ENCODE measurements around the gene RNF223.
"Not testable (repeated sequence)": the region's sequence is repeated elsewhere in the genome, so short reads cannot be mapped to it uniquely, and the experiment has no call there.

RNF223 gene

GRCh38 chr1:1085911-1086841 is 12.1 kb upstream of the RNF223 start:
- DNase-seq, result no peak

DNA sequence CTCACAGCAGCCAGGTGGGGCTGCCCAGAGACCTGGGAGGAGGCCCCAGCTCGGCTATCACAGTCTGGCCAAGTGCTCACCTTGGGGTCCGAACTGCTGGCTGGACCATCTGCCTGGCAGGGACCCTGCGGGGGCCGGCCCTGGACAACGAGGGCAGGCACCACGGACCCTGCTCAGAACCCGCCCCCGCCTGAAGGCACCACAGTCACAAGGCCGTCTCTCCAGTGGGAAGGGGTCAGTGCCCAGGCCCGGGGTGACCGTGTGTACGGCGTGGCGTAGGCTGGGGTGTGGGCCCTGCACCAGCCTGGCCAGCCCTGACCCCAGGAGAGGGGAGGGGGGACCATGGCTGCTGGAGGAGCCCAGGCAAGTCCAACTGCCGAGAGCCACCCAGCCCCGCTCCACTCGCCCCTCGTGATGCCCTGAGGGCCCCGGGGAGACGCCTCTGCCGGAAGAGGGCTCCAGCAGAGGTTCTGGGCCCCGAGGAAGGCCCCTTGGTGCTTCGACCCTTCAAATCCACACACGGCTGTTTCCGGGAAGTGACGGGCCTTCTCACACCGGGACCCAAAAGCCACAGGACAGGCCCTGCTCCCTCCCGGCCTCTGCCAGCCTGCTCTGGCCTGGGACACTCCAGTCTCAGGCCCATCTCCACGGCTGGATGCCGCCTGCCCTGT is 11.2 kb upstream of the RNF223 start:
- DNase-seq, result no peak

GRCh38 chr1:1084372-1085170 is 10.5 kb upstream of the RNF223 start:
- DNase-seq, result no peak

DNA sequence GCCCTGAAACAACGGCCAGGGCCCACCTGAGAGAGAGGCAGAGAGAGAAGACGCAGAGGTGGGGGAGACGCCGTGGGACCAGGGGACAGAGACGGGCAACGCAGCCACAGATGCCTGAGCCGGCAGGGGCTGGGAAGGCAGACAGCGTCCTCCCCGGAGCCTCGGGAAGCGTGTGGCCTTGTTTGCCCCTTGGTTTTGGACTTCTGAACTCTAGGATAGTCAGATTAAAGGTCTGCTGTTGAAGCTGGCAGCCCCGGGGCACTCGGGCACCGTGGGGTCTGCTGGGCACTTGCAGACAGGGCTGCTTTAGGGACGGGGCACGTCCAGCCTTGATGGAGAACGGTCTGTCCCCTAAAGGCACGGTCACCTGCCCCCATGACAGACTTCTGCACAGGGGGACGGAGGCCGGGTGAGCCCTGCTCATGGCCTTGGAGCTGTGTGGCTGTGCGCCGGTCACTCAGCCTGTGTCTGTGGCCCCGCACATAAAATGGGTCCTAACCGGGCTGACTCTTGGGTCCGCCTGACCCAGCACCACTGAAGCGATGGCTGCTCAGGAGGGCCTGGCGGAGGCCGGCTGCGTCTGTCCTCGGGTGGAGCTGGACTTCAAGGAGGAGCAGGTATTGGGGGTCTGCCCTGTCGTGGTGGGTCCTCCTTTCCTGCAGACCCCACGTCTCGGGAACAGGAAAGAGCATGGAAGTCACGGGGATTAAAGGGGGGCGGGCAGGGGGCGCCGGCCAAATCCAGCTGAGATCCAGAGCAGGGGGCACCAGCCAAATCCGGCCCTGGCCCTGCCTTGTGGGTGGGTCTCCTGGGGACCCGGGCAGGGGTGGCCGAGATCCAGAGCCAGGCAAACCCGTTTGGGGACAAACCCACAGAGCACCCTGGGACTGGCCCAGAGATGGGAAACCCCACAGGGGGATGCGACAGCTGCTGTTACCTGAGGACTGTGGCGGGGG is 9.6 kb upstream of the RNF223 start:
- no peak for DNase-seq

GRCh38 chr1:1082776-1083415 is 8.8 kb upstream of the RNF223 start:
- DNase-seq, result no peak

DNA sequence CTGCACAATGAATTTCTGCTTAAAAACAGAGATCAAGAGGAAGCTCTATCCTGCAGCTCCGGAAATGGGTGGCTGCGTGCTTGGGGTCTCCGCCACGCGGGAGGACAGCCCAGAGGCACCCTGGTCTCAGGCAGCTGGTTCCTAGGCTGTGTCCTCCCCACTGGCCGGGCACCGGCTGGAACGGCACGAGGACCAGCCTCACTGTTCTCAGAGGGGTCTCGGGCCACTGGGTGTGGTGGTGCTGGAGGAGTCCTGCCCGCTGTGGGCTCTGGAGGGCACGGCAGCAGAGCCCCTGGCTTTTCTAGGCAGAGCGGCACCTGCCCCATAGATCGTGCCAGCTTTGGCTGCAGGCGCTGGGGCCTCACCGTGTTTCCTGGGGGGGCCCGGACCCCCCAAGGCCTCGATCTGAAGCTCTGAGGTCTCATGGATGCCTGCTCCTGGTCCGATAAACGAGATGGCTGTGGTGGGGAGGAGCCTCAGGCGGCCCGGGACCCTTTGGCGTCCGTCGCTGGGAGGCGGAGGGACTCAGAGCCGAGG is 8.2 kb upstream of the RNF223 start:
- DNase-seq, result no peak

DNA sequence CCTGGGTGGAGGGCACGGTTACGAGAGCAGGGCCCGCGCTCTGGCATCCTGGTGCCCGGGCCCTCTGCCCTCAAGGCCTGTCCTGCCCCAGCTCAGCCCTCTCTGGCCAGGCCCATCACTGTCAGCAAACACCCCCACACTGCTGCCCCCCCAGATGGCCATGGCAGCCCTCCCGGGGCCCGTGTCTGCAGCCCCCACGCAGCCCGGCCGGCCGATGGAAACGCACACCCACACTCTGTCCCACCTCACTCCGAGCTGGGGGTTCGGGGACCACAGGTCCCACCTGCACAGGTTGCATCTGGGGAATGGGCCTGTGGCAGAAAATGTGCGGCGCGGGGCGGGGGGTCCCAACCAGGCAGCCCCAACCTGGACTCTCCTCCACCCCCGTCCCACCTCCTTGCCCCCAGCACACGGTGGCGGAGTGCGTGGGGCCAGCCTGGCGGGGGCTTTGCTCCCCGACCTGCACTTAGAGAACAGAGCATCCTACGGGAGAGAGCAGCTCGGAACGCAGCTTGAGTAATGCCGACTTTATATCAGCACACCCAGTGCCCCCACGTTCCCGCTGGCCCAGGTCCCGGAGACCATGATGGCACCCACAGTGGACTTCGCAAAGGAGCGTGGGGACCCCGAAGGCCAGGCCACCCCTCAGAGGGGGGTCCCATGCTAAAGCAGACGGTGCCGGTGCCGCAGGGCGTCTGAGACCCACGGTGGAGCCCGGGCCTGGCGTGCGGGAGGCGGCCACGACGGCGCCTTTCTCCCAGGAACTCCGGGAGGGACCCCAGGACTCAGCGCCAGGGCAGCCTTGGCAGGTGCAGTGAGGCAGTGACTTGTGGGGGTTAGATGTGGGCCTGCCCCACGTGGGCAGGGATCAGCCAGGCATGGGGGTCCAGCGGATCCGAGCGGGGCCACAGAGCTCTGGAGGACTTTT is 7.5 kb upstream of the RNF223 start:
- DNase-seq, result no peak

DNA sequence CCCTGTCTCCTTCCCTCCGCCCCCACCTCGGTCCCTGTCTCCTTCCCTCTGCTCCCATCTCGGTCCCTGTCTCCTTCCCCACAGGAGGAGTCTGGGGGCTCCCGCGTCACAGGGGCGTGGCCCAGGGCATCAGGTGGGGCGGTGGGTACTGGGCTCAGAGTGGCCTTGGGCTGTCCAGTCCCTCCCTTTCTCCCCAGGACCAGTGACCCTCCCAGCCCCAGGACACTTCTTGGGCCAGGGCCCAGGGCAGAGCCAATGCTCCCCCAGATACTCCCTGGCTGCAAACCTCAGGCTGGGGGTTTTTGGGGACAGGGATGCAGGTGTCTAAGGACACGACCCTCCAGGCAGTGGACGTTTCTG is 6.8 kb upstream of the RNF223 start:
- DNase-seq, result no peak

DNA sequence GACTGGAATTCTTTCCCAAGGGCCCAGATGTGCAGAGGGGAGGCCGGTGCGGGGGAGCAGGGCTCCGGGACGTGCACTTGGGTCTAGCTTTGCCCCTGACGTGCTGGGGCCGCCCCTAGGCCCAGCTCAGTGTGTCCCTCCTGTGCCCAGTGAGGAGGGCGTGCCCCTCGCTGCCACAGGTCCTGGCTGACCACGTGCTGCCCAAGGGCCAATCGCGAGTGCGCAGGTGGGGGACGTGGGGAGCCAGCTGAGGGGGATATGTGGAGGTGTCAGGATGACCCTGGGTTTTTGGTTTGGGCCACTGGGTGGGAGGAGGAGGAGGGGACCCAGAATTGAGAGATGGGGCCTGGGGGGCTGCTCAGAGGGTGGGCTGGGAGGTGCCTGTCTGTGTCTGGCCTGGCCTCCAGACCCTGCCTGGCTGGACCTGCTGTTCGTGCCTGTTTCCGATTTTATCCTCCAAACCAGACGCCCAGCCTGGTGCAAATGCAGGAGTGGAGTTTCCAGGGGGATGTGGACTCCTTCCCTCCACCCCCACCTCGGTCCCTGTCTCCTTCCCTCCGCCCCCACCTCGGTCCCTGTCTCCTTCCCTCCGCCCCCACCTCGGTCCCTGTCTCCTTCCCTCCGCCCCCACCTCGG is 6.1 kb upstream of the RNF223 start:
- peak in 1 of 2 experiments; percentile 52 for DNase-seq

DNA sequence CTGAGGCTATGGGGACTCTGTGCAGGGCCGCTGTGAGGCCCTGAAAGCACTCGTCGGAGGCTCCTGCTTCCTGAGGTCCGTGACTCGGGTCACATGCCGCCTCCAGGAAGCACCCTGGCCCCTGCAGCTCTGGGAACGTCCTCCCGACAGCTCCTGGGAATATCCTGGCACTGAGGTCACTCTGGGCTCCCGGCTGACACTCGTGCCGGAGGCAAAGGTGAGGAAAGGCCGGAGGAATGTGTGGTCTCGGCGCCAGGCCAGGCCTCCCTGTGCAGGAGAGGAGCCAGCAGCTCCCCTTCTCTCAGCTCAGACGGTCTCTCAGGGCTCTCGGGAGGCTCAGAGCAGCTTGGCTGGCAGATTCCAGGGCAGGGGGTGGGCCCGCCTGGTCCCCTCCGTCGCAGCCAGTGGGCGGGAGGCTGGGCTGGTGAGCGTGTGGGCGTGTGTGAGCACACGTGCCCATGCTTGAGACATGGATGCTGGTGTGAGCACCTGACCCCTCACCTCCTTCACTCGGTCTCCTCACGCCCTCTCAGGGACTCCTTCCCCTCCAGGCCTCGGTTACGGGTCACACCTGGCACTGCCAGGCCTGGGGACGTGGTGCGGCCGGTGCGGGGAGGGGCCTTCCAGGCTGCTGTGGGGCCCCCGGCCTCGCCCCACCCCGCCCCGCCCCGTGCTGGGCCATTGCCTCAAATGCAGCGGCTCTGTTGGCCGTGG is 5.5 kb upstream of the RNF223 start:
- peak; percentile 45 to 71 for DNase-seq

GRCh38 chr1:1077396-1077795 is 3.3 kb upstream of the RNF223 start:
- not testable (repeated sequence) for DNase-seq

DNA sequence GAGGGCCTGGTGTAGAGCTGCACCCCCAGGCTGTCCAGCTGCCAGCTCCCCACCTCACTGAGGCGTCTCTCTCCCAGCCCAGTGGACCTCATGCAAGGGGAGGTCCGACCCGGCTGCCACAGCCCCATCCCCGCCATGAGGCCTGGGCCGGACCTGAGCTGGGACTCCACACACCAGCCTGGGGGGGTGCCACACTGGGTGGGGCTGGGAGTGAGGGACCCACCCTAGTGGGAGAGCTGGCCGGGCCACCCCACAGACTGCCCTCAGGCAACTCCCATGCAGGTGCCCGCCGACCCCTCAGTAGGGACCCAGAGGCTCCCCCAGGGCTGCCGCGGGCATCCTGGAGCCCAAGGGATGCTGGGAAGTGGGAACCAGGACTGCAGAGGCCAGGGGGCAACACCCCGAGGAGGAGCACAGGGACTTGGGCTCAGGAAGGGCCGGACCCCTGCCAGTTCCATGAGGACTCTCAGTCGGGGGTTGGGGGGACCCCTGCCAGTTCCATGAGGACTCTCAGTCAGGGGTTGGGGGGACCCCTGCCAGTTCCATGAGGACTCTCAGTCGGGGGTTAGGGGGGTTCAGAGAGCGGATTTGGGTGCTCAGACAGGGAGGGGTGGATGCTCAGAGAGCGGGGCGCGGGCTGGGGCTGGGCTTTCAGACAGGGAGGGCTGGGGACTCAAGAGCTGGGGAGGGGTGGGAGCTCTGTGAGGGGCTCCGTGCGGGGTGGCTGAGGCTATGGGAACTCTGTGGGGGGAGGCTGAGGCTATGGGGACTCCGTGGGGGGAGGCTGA is 1.2 kb upstream of the RNF223 start:
- DNase-seq, result no peak

DNA sequence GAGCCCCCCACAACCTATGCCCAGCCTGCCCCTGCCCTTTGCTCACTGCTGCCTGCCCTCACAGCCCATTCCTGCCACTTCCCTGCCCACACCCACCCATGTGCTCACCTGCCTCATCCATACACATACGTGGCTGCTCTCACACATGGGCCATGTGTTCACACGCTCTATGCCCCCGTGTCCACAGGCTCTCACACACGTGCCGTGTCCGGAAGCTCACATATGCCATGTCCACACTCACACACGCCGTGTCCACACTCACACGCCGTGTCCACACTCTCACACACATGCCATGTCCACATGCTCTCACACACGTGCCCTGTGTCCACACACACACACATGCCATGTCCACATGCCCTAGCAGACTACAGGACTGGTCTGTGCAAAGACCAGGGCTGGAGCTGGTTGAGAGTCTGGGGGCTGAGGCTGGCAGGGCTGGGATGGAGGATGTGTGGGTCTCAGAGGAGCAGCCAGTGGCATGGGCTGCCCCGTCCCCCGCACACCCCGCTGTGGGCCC is 583 bp upstream of the RNF223 start:
- no peak for DNase-seq

GRCh38 chr1:1072849-1073742 is 1.0 kb downstream of the RNF223 start:
- DNase-seq, result no peak

GRCh38 chr1:1072299-1072848 is 1.7 kb downstream of the RNF223 start:
- DNase-seq, result no peak

DNA sequence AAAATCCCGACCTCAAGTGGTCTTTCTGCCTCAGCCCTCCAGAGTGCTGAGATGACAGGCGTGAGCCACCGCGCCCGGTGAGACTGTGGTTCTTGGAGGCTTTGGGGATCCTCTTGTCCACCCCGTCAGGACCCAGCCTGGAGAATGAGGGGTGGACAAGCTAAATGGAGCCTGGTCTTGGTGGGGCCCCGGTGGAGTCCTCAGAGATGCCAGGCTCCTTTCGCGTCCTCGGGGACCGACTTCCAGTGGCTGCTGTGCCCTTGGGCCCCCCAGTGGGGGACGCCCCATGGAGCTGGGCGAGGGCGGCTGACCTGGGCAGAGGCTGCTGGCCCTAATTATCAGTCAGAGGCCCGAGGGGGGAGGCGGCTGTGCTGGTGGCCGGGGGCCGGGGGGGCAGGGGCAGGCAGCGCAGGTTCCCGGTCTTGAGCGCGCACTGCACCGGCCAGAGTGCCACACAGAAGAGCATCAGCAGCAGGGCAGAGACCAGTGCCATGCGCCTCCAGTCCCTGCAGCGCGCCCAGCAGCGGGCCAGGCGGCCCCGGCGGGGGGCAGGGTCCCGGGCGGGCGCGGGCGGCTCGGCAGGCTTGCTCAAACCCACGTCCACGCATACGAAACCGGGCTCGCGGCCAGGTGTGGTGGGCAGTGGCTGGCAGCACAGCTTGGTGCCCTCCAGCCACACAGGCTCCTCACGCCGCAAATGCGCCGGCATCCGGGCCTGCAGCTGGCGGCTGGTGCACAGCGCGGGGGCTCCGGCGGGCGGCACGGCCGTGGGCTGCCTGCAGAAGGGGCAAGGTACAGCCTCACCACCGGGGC is 2.4 kb downstream of the RNF223 start:
- DNase-seq, result no peak

All from NCI-H524 (cell line).